Femur (tissue), 1 donor: ENCODE measurements around the gene PROK2.
A peak's percentile ranks its signal among the peaks of the same experiment; 100 is the strongest.

Experiments
- DNase-seq: peaks from one replicate; pipeline ENCODE4 v3.0.0-alpha.2; 2017

Gene PROK2

GRCh38 chr3:71733319-71733718 lies 51.6 kb downstream of the PROK2 start:
- no peak for DNase-seq

GRCh38 chr3:71732637-71733036 lies 52.3 kb downstream of the PROK2 start:
- no peak for DNase-seq

GRCh38 chr3:71728632-71729342 lies 56.2 kb downstream of the PROK2 start:
- DNase-seq: peak; percentile 33

- DNase-seq: no peak
These were observed 58.8 kb downstream of the PROK2 start for GRCh38 chr3:71726146-71726545.

GRCh38 chr3:71725271-71725991 lies 59.5 kb downstream of the PROK2 start, which contains the start of gene EIF4E3:
EIF4E3 (minus strand) TSS chr3:71725402; CDS start chr3:71725367, 35 bp downstream.
- DNase-seq: peak; percentile 30

GRCh38 chr3:71724584-71725270 lies 60.2 kb downstream of the PROK2 start:
- peak; percentile 48 for DNase-seq

- no peak for DNase-seq
These were observed 60.8 kb downstream of the PROK2 start for GRCh38 chr3:71724171-71724453.

GRCh38 chr3:71723452-71724170 lies 61.3 kb downstream of the PROK2 start:
- no peak for DNase-seq

GRCh38 chr3:71722693-71723092 lies 62.3 kb downstream of the PROK2 start:
- DNase-seq: no peak
